Stomach (tissue), 4 donors: Measurements from ENCODE around the gene RASGRP3.

Experiments used
- EP300 ChIP-seq: sonication (generic); formaldehyde crosslinking; IDR thresholded peaks from one replicate; pipeline ENCODE4 v1.6.1; 2017; ENCODE audit warnings: antibody characterized with exemption
- POLR2AphosphoS5 ChIP-seq, 3 donors: sonication (generic); formaldehyde crosslinking; IDR thresholded peaks; one replicate each; pipeline ENCODE4 v1.6.1; 2016; ENCODE audit warnings: antibody characterized with exemption in 3 of 3
- TF ChIP-seq, protein P1 (sequence below), 7 experiments: fragments of 450-650 bp in 4 of 7; fragments of 200-600 bp in 3 of 7; sonication (generic) in 3 of 7; IDR thresholded peaks; one replicate each; pipeline ENCODE4 v1.5.1; 2016 to 2019; ENCODE audit warnings: antibody characterized with exemption in 7 of 7, control low read depth in 2 of 7, mild to moderate bottlenecking in 1 of 7

DNA sequence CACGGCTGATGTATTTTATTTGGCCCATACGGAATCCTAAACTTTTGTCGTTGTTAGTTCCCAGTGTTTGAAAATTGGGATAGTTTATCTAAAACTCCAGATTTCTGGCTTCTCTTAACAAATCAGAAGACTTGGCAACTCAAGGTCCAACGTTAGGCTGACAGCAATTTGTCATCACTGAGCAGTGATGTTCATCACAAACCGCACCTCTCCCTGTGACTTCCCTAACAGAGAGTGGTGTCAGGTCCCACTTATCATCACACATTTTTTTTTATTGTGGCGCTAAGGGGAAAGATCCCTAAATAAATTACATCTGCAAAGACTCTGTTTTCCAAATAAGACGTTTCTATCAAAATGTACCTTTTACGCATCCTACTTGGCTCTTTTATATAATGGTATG, 55.7 kb downstream of the RASGRP3 start:
- TF ChIP-seq, protein P1, sequence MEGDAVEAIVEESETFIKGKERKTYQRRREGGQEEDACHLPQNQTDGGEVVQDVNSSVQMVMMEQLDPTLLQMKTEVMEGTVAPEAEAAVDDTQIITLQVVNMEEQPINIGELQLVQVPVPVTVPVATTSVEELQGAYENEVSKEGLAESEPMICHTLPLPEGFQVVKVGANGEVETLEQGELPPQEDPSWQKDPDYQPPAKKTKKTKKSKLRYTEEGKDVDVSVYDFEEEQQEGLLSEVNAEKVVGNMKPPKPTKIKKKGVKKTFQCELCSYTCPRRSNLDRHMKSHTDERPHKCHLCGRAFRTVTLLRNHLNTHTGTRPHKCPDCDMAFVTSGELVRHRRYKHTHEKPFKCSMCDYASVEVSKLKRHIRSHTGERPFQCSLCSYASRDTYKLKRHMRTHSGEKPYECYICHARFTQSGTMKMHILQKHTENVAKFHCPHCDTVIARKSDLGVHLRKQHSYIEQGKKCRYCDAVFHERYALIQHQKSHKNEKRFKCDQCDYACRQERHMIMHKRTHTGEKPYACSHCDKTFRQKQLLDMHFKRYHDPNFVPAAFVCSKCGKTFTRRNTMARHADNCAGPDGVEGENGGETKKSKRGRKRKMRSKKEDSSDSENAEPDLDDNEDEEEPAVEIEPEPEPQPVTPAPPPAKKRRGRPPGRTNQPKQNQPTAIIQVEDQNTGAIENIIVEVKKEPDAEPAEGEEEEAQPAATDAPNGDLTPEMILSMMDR (IDR thresholded peaks at IDR 0.05): no peak
- TF ChIP-seq POLR2AphosphoS5 (IDR thresholded peaks at IDR 0.05): no peak
- TF ChIP-seq EP300: no peak
